ENCODE measurements around the gene PGBD5. TPM values are rescaled to one million over a fixed set of nuclear protein-coding genes. Genes with fewer than 3 reads are reported as not detected.
A peak's percentile ranks its signal among the peaks of the same experiment; 100 is the strongest.

PGBD5 gene
- polyA plus RNA-seq, 1 donor: 5.8 TPM

DNA sequence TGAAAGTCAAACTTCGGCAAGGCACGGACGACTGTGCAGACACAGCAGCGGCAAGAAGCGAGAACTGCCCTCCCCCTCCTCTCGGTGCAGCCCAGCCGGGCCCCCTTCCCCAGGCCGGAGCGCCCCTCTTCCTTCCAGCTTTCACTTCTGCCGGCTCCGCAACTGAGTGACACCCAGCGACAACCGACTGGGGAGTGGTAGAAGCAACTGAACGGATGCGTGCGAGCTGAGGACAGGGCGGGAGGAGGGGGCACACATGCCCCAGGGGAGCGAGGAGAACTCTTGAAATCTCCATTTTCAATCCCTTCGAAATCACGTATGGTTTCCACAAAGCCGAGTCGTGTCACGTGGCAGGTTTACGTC lies 146.6 kb downstream of the PGBD5 start:
- no peak for DNase-seq

DNA sequence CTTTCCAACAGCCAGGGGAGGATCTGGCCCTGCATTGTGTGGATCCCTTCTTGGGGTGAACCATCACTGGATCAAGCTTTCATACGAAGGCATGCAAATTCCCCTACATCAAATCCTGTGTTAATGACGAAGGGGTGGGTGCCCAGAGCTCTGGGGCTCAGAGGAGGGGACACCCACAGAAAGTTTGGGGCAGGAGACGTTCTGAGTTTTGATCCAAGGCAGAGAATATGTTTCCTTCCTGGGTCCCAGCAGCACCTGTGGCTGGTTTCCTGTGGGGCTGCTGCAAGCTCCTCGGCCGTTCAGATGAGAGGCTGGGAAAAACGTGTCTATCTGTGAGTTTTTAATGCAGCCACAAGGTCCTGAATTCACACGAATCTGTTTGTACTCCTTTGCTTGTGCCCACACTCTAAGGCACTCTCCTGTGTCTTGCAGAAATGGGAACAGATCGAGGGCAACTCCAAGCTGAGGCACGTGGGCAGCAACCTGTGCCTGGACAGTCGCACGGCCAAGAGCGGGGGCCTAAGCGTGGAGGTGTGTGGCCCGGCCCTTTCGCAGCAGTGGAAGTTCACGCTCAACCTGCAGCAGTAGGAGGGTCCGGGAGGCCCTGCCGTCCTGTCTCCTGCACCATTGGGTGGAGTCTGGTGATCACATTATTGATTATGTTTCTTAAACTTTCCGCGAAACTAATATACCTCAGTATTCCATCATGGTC lies 147.1 kb downstream of the PGBD5 start:
- no peak for DNase-seq

DNA sequence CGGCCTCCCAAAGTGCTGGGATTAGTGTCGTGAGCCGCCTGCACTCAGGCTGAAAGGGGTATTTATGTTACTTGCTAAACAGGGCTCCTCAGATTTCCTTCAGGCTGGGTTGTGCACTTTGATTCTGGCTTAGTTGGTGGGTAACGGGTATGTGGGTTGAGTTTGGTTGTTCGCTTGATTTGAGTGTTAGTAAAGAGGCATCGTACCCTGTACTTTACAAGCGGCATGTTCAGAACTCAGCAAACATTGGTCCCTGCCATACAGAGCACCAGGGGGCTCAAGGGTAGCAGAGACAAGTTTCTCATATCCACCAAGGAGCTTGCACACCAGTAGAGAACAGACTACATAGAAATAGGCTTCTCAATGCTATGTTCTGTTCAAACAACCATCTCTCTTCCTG lies 147.8 kb downstream of the PGBD5 start:
- no peak for DNase-seq

DNA sequence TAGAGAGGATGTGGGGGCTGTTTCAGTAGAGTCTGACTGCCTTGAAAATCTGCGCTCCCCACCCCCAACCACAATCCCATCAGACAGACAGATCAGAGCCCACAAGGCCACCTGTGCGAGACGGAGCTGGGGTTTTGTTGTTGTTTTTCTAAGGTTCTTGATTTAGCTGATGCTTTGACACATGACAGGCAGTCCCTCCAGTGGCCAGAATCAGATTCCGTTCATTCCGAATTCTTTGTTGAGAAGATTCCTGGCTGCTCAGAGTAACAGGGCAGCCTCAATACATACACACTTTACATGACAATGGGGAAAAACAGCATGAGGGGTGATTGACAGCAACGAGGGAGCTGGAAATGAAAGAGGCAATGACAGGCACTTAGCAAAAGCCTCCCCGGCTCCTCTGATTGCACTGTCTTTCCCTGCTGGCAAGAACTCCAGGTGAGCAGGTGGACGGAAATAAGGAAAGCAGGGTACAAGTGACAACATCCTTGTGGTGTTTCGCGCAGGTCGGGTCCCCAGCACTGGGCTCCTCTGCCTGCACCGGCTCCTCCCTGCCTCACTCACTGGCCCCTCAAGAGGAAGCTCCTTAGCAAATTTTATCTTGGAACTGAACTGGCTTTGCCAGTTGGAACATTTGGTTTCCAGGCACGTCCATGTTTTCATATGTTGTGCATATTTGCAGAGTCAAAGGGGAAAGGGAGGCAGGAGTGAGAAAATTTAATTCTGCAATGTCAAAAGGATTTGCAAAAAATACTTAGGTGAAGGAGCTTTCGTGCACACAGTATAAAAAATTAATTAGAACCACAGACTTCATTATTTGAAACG lies 148.7 kb downstream of the PGBD5 start:
- DNase-seq: no peak

DNA sequence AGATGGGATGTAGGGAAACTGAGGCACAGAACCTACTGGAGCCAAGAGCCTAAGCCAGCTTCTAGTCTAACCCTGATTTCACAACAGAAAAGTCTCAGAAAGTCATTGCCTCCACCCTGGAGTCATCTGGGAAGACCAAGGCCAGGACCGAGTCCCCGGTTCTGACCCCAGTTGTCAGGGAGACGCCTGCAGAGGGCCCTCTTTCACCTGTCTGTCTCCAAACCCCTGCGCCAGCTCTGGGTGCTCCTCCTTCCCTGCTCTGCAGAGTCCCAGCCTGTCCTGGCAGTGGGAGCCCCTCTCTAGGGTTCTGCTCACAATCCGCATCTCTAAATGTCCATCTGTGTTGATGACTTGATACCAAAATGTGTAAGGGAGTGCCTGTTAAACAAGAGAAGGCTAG lies 149.7 kb downstream of the PGBD5 start:
- no peak for DNase-seq

DNA sequence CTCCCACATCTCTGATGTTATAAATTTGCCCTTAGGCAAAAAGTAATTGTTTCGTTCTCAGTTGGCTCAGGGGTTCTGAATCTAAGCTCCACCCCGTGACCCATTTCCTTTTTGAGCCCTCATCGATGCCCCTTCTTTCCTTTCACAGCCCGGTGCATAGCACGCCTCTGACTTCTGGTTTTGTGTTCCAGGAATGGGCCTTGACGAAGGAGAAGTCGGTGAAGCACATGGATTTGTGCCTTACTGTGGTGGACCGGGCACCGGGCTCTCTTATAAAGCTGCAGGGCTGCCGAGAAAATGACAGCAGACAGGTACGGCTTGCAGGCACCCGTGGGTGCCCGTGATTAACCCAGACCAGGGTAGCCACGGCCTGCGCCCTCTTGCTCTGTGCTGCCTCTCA lies 151.9 kb downstream of the PGBD5 start:
- DNase-seq: no peak

DNA sequence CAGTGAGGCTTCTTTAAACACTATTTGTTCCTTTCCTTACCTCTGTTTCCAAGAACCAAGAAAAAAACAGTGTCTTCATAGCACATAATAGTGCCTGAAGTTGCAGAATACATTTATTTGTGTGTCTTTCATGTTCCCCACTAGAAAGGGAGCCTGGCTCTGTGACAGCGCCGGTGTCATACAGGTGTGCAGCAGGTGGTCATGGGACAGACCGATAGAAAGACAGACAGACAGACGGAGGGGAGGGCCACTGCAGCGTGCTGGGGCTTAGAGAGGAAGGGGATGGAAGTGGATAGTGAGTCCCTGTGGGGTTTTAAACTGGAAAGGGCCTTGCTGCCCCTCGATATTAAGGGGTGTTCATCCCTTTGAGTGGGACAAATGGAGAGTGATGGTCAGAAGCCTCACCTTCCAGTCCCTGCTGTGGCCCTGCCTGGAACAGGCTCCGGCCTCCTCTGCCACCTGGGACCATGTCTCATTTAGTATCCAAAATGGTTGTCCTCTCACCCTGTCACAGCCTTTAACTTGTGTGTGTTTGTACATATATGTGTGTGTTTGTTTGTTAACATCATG lies 152.9 kb downstream of the PGBD5 start:
- DNase-seq: no peak

DNA sequence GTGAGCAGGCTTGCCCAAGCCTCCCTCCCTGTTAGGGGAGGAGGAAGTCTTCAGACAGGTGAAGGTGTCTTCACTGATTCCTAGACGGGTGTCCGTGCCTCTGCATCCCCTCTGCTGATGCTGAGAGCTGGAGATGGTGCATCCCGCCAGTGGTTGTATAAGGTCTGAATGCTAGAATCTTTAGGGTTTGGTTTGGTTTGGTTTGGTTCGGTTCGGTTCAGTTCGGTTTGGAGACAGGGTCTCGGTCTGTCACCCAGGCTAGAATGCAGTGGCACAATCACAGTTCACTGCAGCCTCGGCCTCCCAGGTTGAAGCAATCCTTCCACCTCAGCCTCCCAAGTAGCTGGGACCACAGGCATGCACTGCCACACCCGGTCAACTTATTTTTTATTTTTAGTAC lies 153.6 kb downstream of the PGBD5 start:
- no peak for DNase-seq

DNA sequence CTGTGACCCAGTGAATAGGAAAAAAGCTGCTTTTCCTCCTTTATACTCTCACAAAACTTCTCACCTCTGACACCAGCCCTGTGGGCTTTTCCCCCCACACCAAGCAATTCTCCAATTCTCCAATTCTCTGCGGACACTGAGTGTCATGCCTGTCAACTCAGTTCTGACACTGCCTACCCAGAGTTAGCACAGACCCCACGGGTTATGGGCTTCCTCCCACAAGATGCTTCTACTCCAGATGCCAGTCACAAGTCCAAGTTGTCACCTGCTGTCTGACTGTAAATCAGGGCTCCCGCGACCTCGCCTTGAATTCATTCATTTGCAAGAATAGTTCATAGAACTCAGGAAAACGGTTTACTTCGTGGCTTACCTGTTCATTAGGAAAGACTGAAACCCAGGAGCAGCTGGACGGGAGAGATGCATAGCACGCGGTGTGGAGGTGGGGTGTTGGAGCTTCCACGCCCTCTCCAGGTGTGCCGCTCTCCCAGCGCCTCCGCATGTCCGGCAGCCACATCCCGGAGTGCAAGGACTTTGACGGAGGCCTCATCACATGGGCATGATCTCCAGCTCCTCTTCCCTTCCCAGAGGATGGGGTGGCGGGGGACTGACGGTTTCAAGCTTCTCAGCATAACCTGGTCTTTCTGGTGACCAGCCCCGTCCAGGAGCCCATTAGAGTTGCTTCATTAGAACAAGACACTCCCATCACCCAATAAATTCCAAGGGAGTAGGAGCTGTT lies 154.7 kb downstream of the PGBD5 start:
- no peak for DNase-seq

DNA sequence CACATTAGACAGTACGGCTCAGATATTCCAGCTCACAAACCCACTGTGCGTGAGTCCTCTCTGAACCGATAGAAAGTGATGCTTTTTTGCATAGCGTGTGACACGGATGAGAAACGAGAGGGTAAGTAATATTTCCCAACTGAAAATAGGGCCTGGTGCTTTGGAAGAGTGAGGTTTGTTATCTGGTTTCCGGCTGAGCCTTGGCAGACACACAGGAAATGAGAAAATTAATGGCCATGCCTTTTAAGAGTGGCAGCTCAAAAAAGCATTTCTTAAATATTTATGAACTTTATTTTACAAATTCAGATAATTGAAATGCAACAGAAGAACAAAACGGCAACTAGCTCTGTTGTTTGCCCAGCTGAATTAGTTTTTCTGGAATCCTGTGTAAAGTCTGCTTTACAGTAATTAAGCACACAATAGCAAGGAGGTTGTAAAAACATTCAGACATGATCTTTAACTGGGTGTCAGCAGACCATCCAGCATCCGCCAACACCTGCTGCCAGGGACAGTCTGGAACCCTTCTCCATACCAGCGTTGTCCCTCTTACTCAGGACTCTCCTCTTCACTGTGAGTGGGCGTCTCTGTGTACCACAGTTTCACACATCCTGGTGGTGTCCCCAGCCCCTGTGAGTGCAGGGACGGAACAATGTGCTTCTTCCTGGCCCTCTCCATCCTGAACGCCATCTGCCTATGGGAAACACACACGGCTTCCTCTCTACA lies 155.4 kb downstream of the PGBD5 start:
- no peak for DNase-seq

DNA sequence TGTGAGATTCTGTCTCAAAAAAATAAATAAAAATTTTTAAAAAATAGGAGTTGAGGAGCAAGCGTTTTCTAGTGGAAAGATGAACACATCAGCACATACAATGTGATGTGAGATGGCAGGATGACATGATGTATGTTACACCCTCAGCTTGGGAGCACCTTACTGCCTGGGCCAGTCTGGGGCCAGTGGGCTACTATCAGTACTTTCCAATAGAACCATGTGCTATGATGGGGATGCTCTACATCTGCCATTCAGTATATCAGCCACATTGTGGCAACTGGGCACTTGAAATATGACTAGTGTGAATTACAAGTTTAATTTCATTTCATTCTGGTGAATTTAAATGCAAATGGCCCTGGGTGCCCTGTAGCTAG lies 156.0 kb downstream of the PGBD5 start:
- no peak for DNase-seq

DNA sequence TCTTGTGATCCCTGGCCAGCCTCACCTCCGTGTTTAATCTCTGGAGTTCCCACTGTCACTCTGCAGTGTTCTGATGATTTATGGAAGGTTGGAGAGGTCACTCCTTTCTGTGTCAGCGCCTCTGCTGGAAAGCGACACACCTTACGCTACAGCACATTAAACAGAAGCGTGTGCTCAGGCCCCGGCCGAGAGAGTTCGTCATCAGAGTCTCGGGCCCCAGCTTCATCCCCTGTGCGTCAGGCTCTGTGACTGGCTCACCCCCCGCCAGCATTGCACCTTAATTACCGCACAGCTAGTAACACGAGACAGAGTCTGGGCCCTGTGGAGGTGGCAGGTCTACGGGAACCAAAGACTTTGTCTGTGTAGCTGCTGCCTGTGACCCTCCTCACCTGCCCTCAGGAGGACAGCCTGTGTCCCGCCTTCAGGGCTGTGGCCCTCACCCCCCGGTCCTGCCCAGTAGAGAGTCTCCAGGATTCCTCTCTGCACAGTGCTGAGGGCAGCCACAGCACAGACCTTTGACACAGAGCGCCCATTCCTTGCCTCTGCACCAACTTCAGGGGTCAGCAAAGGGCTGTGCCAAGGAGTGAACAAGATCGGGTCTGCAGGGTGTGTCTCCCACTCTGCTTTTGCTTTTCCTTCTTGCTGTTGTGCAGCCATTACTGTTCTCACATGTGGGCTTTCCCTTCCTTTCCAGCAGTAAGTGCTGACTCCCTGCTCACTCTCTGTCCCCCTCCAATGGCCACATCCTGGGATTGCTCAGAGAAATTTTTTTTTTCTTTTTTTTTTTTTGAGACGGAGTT lies 157.6 kb downstream of the PGBD5 start:
- DNase-seq: peak; percentile 61

DNA sequence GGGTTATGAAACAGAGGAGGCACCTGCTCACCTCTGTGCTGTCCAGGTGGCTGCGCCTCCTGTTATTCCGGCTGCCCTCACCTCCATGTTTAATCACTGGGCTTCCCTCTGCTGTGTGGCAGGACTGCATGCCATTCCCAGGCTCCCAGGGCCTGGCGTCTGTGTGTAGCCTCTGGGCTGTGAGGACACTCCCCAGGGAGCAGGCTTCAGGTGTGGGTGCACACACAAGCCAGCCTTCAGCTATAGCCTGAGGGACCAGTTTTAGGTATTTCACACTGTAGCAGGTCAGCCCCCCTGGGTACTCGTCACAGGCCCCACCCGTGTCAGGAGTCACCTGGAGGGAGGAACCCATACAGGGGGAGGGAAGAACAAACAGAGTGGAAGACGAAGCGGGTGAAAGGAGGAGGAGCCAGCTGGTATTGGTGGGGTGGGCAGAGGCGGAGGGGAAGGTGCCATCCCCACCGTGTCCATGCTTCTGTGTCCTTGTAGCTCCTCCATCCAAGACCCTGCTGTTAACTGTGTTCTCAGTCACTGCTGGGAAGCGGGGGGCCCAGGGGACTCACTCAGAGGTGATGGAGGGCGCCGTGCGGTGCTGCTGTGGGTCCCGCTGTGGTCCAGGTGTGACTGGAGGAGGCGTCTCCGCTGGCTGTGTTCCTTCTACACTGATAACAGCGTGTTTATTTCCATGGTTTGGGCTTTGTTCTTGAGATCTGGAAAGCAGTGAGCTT lies 158.6 kb downstream of the PGBD5 start:
- DNase-seq: no peak

DNA sequence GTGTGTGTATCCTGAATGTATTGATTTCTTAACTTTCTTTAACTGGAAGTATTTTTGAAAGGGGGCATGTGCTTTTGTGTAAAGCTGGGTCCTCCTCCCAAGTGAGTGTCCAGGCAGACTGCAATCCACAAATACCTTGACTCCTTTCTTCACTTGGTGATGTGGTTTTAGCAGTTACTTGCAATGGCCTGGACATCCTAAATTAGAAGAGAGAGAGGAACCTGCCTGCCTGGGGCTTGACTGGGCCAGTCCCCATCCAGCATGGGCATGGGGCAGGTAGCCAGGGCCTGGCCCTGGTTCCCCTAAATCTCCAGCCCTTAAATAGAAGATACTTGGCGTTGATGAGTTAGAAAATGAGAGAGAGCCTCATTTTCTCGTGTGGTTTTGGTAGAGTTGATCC lies 159.7 kb downstream of the PGBD5 start:
- no peak for DNase-seq

DNA sequence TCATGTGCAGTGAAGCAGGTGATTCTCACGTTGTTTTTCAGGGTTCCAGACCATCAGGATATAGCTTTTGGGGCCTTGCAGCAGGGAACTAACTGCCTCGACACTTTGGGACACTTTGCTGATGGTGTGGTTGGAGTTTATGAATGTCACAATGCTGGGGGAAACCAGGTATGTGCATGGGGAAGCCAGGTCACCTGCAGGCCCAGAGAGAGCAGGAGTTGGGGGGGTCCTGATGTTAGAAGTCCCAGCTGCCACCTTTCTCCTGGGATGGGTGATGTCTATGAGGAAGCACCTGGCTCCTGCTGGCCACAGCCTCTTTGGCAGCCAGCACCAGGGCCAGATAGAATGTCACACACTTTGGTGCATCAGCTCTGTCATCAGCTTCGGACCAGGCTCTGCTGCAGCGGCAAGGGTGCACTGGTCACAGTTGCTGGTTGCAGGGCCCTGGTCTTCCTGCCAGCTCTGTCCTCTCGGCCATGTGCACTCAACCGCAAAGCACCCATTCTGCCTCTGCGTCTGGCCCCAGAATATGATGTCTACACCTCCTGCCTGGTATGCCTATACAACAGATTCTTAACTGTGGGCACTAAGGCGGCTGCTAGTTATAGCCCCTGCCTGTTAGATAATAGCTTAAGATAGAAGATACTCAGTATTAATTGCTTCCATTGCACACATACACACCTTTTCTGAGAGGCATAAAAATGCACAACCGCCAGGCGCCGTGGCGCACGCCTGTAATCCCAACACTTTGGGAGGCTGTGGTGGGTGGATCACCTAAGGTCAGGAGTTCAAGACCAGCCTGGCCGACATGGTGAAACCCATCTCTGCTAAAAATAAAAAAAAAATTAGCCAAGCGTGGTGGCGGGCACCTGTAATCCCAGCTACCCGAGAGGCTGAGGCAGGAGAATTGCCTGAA lies 160.7 kb downstream of the PGBD5 start:
- DNase-seq: no peak
